Measurements from ENCODE around the gene CHRM5.

- TF ChIP-seq CTCF (IDR thresholded peaks at IDR 0.05) (no peak), POLR2A (IDR thresholded peaks at IDR 0.05) (no peak)
Observed at GRCh38 chr15:34012461-34013028, 44.2 kb downstream of the CHRM5 start.

Data from uterus (tissue), 2 donors.